HG02798 (cell line): ENCODE data around the gene MACO1.
A peak's percentile ranks its signal among the peaks of the same experiment; 100 is the strongest.
"Not testable (repeated sequence)": the region's sequence is repeated elsewhere in the genome, so short reads cannot be mapped to it uniquely, and the experiment has no call there.

Source experiments
- ATAC-seq: cut with Tn5 transposase; IDR thresholded peaks from one replicate; pipeline ENCODE4 v1.9.1; 2021; ENCODE audit warnings: mild to moderate bottlenecking; ENCODE audit not compliant: unreplicated experiment, poor library complexity

The MACO1 gene, protein sequence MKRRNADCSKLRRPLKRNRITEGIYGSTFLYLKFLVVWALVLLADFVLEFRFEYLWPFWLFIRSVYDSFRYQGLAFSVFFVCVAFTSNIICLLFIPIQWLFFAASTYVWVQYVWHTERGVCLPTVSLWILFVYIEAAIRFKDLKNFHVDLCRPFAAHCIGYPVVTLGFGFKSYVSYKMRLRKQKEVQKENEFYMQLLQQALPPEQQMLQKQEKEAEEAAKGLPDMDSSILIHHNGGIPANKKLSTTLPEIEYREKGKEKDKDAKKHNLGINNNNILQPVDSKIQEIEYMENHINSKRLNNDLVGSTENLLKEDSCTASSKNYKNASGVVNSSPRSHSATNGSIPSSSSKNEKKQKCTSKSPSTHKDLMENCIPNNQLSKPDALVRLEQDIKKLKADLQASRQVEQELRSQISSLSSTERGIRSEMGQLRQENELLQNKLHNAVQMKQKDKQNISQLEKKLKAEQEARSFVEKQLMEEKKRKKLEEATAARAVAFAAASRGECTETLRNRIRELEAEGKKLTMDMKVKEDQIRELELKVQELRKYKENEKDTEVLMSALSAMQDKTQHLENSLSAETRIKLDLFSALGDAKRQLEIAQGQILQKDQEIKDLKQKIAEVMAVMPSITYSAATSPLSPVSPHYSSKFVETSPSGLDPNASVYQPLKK

DNA sequence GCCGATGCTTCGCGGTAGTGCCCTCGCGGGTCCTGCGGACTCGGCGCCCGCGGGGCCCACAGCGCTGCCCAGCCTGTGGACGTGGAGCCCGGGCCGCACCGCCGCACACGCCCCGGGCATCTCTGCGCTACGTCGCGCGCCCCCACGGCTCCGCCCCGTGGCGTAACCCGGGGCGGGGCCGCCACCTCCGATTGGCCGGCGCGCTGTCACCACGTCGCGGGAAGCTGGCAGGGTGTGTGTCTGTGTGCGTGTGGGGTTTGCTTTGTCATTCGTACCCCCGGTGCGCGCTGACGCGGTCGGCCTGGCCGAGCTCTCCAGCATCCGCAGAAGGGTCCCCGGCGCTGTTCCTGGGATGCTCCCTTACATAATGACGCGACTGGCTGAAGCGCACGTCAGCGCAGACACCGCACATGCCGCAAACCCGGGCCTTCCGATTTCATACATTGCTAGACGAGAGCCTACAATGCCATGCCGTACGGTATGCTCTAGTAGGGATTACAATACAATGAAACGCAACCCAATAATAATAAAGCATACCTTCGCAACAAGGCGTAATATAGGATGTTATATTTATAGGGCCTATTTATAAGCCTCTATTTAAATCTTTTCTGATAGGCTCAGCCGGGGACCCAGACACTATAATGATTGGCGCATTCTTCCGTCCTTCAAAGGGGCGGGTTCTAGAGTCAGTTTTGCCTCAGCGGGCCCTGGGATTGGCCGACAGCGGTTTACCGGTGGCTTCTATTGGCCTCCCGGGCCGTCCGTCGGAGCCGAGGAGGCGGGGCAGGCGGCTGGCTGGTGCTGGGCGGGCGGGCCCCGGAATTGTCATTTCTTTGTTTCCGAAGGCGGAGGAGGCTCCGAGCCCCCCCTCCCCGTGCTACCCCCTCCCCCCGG, at the start of gene MACO1:
TSS of gene MACO1 (plus strand) at position 825 of the 894 bp plus-strand sequence. CDS start 202 bp downstream, outside the sequence.
- peak; percentile 86 for ATAC-seq

DNA sequence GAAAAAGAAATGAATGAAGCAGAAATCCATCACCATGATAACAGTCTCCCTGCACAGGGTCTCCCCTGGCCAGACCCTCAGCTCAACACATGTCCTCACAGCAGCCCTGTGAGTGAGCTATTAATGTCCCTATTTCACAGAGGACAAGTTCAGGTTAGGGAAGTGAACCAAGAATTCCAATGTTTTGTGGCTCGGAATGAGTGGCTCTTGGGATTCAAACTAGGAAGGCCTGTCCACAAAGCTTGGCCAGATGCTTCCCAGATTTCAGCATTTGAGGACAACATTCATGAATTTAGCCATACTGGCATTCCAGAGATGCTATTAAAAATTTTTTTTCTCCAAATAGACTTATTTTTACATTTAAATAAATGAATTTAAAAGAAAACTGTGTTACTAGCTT, 48.2 kb upstream of the MACO1 start:
- not testable (repeated sequence) for ATAC-seq

DNA sequence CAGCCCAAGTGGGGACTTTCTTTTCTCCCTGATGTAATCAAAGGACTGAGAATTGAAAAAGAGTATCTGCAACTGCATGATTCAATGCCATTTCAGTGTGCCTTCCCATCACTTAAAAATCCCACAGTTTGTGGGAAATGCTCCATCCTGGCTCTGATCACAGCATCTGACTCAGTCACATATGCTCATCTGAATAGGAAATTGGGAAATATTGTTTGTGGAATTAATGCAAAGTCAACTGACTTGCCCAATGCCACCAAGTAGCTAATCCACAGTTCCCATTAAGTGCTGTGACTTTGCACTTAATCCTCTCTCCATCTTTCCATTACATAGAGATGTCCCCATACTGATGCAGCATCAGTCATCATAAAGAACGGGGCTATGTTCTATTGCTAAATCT, 47.6 kb upstream of the MACO1 start:
- not testable (repeated sequence) for ATAC-seq

DNA sequence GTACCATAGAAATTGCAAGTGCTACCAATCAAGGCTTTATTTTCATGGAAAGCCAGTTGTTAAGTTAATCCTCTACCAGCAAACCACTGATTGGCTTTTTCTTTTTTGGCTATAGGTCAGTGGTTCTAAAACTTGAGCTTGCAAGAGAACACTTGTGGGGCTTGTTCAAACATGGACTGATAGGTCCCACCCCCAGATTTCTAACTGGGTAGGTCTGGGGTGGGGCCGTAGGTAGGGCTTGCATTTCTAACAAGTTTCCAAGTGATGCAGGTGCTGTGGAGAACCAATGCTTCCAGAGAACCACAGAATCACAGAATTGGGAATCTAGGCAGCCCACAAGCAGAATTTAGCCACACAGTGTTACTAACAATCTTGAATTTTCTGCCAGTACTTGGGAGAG, 46.8 kb upstream of the MACO1 start:
- not testable (repeated sequence) for ATAC-seq

DNA sequence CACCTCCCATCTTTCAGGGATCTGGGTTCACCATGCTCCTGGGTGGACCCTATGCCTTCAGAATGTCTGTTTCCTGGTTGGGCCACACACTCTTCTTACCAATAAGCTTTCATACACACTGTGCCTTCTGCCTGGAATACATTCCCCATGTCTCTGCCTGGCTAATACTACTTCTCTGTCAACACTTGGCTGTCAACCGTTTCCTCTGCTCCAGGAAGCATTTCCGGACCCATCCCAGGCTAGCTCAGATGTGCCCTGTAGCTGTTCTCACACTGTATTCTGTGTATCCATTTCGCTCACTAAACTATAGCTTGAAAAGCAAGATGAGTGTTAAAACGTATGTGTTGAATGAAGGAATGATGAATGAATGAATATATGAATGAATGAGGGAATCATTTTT, 43.6 kb upstream of the MACO1 start:
- not testable (repeated sequence) for ATAC-seq

DNA sequence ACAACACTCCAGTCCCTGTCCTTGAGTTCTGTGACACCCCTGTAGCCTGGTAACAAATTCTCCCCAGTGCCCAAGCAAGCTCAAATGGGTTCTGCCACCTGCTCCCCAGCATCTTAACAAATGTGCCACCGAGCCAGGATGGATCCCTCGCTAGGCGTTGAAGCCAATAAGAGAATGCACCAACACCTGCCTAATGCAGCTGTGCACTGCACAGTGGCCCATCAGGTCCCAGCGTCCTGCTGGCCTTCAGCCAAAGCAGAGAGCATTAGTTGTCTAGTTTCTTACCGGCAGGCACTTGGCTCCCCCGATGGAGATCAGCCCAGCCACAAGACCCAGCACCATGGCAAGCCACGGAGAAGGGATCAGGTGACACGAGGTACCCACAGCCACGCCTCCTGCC, 42.0 kb upstream of the MACO1 start:
- not testable (repeated sequence) for ATAC-seq

DNA sequence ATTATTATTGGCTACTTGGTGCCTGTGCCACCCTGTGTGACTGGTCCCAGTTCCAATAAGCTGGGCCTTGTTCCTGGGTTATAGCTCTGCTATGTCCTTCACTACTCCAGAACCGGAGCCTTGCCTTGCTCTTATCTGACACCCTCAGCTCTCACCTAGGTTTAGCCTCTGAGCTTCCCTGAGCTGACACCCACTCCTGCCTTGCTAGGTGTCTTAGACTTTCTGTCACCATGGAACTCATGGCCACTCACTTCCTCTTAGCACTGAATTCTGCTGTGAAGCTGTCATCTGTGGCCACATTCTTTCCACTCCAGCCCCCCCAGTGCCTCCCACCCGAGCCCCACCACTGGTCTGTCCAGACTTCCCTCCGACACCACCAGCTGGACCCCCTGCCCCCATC, 41.0 kb upstream of the MACO1 start:
- ATAC-seq: not testable (repeated sequence)

DNA sequence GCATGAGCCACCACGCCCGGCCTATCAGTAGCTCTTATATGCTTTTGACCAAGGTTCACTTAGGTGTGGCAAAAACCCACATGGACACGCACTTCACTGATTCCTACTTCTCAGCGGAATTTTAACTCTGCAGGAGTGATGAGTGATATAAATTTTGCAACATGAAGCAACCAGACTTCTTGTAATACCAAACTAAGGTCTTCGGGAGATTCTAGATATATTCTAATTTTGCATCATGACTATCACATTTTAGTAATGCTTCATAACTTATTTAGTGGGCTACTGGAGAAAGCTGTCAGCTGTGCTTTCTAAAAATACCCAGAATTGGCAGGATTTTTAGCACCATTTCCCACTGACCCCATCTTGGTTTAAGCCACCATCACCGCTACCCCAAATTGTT, 37.9 kb upstream of the MACO1 start:
- no peak for ATAC-seq

DNA sequence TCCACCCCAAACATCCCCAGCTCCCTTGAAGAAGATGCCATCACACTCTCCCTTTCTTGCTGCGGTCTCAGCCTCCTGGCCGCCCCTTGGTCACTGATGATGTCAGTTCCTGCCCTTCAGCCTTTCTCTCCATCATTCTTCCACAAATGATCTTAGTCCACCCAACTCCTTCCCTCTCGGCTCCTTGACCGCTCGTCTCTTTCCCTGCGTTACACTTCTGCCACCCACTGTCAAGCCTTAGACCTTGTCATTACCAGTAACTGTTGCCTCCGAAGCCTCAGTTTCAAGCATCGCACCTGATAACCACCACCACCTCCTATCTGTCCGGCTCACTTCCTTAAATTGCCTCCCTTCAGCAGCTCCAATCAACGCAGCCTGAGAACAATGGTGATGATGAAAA, 33.1 kb upstream of the MACO1 start:
- ATAC-seq: not testable (repeated sequence)

DNA sequence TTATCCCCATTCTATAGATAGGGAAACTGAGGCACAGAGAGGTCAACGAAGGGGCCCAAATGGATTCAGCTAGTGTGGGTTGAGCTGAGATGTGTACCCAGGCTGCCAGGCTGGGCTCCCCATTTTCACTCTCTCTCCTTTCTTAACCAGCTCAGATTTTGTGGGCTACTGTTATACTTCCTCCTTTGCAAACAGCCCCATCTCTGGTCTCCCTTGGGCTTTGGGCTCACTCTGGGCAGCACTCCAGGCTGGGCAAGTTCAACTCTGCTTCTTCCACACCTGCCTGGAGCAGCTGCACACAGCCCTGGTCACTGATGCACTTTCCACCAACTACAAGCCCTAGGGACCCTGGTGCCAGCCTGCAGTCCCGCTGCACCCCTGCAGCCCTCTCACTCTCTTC, 32.6 kb upstream of the MACO1 start:
- not testable (repeated sequence) for ATAC-seq

DNA sequence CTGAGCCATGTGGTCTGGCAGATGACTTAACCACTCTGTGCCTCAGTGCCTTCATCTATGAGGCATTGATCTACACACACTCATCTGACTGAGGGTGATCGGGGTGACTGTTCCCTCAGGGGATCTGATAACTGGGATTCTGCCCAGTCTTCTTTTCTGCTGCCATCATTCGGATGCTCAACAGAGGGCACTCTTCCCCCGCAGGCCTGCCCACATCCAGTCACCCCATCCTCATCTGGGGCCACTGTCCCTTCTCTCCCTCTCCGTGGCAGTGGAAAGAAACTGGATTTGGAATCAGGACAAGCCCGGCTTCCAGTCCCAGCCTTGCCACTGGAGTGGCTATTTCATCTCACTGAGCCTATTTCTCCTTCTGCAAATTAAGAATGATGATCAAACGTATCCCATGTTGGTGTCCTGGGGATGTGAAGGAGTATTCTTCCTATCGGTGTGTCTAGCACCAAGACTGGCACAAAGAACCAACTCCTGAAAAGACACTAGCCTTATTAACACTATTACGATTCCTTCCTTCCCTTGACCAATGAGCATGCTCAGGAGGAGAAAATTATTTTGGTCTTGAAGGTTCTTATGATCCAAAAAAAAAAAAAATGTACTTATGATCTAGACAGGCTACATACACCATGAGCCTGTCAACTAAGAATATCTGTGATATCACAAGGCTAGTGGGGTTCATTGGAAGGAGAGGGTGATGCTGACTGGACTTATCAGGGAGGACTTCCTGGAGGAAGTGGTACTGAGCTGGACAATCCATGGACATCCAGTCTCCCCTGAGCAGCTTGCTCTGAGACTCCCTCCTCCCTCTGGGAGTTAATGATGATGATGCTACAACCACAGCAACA, 27.5 kb upstream of the MACO1 start:
- not testable (repeated sequence) for ATAC-seq

DNA sequence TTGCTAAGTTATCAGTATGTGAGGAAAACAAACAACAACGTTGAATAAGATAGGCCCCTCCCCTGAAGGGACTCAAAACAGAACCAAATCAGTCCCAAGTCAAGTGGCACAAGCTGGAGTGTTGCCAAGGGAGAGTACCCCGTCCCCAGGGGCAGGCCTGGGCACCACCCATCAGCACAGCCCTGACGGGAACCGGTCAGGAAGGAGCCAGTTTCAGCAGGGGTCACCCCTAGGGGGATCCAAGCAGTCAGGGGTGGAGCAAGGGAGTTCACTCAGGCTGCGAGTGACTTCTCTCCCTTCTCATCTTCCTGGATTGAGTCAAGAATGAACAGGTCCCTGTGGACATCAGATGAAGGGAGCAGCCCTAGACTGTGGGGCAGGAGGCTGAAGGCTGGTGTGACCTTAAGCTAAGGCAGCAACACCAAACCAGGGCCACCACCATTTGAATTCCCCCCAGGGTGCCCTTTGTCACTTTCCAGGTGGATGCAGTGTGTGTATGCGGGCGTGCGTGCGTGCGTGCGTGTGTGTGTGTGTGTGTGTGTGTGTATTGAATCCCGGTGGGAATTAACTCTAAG, 24.9 kb upstream of the MACO1 start:
- ATAC-seq: not testable (repeated sequence)

DNA sequence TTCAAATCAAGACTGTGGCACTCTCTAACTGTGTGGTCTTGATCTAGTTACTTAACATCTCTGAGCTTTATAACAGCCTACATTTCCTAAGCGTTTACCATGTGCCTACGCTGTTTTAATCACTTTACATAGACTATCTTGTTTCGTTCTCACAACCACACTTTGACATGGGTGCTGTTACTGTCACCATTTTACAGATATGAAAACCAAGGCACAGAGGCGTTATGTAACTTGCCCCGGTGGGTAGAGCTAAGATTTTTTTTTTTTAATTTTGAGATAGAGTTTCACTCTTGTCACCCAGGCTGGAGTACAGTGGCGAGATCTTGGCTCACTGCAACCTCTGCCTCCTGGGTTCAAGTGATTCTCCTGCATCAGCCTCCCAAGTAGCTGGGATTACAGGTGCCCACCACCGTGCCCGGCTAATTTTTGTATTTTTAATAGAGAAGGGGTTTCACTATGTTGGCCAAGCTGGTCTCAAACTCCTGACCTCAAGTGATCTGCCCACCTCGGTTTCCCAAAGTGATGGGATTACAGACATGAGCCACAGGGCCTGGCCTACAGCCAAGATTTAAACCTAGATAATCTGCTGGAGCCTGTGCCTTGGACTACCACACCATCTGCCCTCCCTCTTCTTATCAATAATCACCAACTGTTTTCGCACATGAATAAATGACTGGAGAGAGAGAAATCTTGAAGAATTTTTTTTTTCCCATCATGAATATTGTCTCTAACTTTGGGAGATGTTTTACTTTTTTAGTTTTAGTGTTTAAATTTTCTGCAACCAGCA, 20.9 kb upstream of the MACO1 start:
- ATAC-seq: not testable (repeated sequence)

DNA sequence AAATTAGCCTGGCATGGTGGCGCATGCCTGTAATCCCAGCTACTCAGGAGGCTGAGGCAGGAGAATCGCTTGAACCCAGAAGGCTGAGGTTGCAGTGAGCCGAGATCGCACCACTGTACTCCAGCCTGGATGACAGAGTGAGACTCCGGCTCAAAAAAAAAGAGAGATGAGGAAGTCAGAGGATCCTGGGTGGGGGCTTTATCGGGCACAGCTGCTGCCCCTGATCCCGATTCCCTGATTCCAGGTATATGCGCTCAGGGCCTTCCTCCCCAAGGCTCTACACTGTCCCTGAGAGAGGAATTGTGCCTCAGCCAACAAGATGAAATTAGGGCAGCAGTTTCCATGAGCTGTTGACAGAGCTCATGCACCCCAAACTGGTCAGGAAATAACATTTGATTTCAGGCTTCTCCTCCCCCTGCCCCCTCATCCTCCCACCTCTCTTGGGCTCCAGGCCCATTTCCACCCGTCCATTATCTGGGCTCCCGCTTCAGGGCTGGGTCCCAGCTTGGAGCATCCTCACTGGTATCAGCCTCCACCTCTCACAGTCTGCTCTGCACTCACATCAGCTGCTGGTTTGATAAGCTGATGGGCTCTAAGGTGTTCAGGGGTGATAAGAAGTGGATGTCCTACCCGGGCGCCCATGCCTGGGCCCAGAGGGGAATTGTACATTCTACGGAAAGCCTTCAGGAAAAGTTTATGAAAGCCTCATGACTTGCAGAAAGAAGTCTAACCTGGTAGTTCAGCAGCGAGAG, 17.6 kb upstream of the MACO1 start:
- not testable (repeated sequence) for ATAC-seq

DNA sequence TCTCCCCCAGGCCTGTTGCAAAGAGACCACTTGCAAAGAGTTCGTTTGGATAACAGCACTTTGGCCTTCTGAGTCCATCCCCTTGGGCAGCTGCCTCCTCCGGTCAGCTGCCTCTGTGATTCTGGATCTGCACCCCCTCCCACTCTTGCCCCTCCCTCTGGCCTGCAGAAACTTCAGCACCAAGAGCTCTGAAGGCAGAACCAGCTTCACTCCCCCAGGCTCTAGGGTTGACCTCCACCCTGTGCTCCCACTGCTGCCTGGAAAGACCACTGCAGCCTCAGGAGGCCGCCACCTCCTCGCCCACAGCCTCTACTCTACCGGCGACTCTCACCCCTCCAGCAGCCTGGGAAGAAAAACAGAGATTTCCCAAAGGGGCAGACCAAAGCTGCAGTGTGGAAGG, 16.5 kb upstream of the MACO1 start:
- not testable (repeated sequence) for ATAC-seq

DNA sequence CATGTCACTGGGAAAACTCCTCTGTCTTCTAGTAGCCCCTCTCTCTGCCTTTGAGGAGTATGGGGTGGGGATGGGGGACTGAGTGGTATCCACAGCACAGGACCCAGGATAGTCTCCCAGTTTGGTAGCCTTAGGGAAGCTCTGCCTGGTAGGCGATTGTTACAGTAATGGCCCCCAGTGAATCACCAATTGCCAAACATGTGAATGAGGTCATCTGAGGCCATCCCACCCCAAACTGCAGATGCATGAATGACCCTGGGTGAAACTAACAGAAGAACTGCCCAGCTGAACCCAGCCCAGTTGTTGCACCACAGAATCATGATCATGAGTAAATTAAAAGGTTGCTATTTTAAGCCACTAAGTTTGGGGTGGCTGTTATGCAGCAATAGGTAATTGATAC, 16.1 kb upstream of the MACO1 start:
- ATAC-seq: not testable (repeated sequence)

DNA sequence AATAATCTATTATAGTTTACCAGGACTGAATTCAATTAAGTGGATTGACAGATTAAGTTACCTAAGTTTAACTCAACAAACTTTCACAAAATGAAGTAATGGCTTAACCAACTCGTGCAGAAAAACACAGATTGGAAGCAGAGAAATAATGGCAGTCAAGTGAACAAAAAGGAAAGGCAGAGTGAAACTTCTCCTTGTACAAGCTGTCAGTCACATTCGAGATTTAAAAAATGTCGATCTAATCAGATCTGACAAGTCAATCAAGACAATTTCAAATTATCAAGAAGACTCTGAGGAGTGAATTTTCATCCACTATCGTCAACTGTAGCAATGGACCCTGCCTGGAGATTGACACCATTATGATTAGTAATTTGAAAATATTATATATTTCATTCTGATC, 13.4 kb upstream of the MACO1 start:
- ATAC-seq: not testable (repeated sequence)

DNA sequence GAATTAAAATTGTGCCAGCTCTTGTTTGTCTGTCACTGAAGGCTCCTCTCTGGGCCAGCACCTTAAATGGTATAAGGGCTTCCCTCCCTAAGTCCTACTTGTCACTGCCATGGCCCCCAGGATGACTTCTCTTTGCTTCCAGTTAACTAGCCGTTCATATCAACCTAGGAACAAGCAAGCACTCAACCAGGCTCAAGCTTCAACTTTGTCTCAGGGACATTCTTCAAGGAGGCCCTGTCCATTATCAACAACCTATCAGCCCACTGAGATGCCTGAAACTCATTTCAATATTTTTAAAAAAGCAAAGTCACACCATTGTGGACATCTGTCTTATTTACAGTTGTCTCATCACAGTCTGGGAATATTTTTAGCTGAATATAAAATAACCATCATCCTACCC, 11.4 kb upstream of the MACO1 start:
- not testable (repeated sequence) for ATAC-seq
